Amniotic epithelial cell (primary cell): Measurements from ENCODE around the gene ATXN7L3.
A peak's percentile ranks its signal among the peaks of the same experiment; 100 is the strongest.

Experiments
- DNase-seq: peaks from one replicate; pipeline ENCODE4 v3.0.0-alpha.2; 2010; ENCODE audit warnings: low read depth

Gene ATXN7L3

GRCh38 chr17:44200478-44201155 lies 933 bp upstream of the ATXN7L3 start:
- no peak for DNase-seq

- DNase-seq, result peak; percentile 36
Observed at GRCh38 chr17:44198721-44199552, 747 bp downstream of the ATXN7L3 start.

DNA sequence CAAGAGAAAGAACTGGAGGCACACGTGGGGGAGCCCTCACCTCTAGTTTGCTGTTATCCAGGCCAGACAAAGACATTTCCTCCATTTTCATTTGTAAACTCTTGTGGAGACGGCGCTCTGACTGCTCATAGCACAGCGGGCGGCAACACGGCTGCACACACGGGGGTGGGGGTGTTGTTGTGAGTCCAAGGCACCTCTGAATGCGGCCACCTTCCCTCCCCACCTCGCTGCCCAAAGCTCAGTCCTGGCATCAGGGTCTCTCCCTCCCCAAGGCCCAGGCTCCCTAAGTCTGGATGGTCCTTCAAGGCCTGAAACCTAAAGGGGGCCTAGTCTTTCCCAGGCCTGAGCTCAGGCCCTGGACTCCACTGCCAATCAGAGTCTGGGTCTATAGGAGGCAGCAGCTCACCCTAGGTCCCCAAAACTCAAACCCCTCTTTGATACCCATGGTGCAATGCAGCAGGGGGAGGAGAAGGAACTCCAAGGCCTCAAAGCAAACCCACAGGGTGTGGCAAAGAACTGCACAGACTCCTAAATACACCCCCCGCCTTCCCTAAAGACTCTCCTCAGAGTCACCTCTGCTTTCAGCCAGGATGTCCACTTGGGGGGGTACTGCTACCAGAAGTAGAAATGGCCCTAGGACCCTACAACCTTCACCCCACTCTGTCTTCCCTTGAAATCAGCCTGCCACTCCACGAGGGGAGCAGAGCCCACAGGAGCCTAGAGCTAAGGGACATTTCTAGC lies 1.5 kb downstream of the ATXN7L3 start:
- DNase-seq, result no peak

GRCh38 chr17:44197107-44197506 lies 2.6 kb downstream of the ATXN7L3 start:
- no peak for DNase-seq

DNA sequence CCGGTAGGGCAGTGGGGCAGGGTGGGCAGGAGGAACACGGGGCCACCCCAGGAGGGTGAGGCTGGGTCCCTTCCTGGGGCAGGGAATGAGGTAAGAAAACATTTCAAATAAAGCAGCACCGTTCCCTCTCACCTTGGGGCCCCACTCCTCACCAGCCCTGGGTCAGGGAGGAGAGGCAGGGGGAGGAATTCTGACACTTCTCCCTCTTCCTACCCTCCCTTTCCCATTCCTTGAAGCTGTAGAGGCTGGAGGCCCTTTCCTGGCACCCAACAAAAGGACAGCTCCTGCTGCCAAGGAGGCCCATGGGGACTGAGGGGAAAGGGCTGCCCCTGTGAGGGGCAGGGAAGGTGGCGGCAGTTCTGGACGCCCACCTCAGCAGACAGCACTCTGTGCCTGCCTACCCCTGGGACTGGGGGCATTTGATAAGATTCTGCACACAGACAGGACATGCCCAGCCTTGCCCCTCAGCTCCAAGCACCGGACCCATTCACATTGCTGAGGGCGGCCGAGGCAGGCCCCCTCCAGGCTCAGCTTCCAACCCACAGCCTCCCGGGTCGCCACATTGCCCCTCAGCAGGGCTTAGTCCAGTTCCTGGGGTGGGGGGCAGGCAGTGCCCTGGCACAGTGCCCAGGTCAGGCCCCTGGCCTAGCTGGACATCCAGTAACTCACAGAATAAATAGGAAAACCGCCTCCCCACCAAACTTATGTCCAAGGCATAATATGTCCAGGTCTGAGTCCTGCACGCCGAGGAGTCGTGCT lies 6.2 kb downstream of the ATXN7L3 start:
- DNase-seq, result no peak

GRCh38 chr17:44192750-44193149 lies 6.9 kb downstream of the ATXN7L3 start:
- no peak for DNase-seq

- DNase-seq, result no peak
Observed at GRCh38 chr17:44191941-44192496, 7.7 kb downstream of the ATXN7L3 start.

GRCh38 chr17:44191369-44191768 lies 8.3 kb downstream of the ATXN7L3 start:
- no peak for DNase-seq

DNA sequence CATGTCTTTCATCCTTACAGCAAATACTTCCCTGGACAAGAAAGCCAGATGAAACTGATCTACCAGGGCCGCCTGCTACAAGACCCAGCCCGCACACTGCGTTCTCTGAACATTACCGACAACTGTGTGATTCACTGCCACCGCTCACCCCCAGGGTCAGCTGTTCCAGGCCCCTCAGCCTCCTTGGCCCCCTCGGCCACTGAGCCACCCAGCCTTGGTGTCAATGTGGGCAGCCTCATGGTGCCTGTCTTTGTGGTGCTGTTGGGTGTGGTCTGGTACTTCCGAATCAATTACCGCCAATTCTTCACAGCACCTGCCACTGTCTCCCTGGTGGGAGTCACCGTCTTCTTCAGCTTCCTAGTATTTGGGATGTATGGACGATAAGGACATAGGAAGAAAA lies 9.2 kb downstream of the ATXN7L3 start:
- no peak for DNase-seq

DNA sequence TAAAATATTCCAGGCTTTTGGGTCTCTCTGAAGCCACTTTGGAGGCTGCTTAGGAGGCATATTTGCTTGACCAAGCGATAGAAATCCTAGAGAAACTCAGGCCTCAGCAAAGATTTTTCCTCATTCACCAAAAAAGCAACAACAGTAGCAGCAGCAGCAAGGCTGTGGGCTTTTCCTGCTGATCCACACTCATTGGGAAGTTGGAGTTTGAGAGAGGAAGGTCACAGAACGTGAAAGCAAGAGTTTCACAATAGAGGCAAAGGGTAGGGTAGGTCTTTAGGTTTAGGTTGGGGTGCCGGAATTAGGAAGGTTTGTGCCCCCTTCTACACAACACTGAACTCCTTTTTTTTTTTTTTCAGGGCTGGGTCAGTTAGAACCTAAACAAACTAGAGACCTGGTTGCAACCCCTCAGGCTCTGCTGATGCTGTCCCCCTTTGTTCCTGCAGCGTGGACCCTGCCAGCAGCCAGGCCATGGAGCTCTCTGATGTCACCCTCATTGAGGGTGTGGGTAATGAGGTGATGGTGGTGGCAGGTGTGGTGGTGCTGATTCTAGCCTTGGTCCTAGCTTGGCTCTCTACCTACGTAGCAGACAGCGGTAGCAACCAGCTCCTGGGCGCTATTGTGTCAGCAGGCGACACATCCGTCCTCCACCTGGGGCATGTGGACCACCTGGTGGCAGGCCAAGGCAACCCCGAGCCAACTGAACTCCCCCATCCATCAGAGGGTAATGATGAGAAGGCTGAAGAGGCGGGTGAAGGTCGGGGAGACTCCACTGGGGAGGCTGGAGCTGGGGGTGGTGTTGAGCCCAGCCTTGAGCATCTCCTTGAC lies 10.9 kb downstream of the ATXN7L3 start:
- no peak for DNase-seq

- peak; percentile 79 for DNase-seq
Observed at GRCh38 chr17:44187131-44187899, 12.4 kb downstream of the ATXN7L3 start.

- peak; percentile 99 for DNase-seq
Observed at GRCh38 chr17:44186307-44187130, 13.2 kb downstream of the ATXN7L3 start, which contains the start of gene TMUB2. TSS of gene TMUB2 (plus strand) at chr17:44186972. CDS start at chr17:44187709, 737 bp downstream.

- no peak for DNase-seq
Observed at GRCh38 chr17:44184212-44184810, 15.4 kb downstream of the ATXN7L3 start.

- DNase-seq, result no peak
Observed at GRCh38 chr17:44183024-44183423, 16.7 kb downstream of the ATXN7L3 start.

GRCh38 chr17:44178133-44178532 lies 21.6 kb downstream of the ATXN7L3 start:
- DNase-seq, result no peak

GRCh38 chr17:44177640-44178039 lies 22.0 kb downstream of the ATXN7L3 start:
- no peak for DNase-seq

GRCh38 chr17:44176671-44177501 lies 22.8 kb downstream of the ATXN7L3 start:
- no peak for DNase-seq

GRCh38 chr17:44176257-44176656 lies 23.4 kb downstream of the ATXN7L3 start:
- DNase-seq, result no peak
